ENCODE measurements around the gene NDRG3. TPM values are rescaled to one million over a fixed set of nuclear protein-coding genes. Genes with fewer than 3 reads are reported as not detected.
"Not testable (repeated sequence)": the region's sequence is repeated elsewhere in the genome, so short reads cannot be mapped to it uniquely, and the experiment has no call there.

NDRG3 gene
- total RNA-seq, 2 experiments from 2014 or later, result 14.4 to 22.1 TPM

GRCh38 chr20:36703530-36703929 lies 42.4 kb downstream of the NDRG3 start:
- no peak for TF ChIP-seq CTCF (conservative IDR thresholded peaks at IDR 0.05; ENCODE audit: low read length)
- no peak for TF ChIP-seq EZH2phosphoT487 (IDR thresholded peaks at IDR 0.05; ENCODE audit: borderline replicate concordance, low read depth, low read length)

GRCh38 chr20:36700438-36700837 lies 45.5 kb downstream of the NDRG3 start:
- Histone ChIP-seq H3K9me3 (ENCODE audit: low read length) (no peaks in the 10 kb centered on the region), H3K79me2 (ENCODE audit: insufficient read depth, low read depth, low read length) (no peaks in the 10 kb centered on the region), H2AFZ (ENCODE audit: low read length) (no peak overlapping the region), H3K36me3 (ENCODE audit: insufficient read depth, low read length) (no peaks in the 10 kb centered on the region), H3K4me3 (ENCODE audit: low read depth, low read length, poor library complexity, severe bottlenecking) (no peak overlapping the region), H3K9me2 (ENCODE audit: insufficient read depth, low read length) (no peaks in the 10 kb centered on the region), H3K27ac (ENCODE audit: low read depth, low read length, poor library complexity, severe bottlenecking) (no peak overlapping the region), H4K20me1 (ENCODE audit: insufficient read depth, low read length) (no peaks in the 10 kb centered on the region), H3K4me1 (ENCODE audit: insufficient read depth, low read length, poor library complexity, severe bottlenecking) (no peaks in the 10 kb centered on the region), H3K4me2 (ENCODE audit: low read length) (no peak overlapping the region)
- no TSS peak for BruUV-seq (replicated peaks)
- intact Hi-C loops (cut with micrococcal nuclease; ENCODE audit: unreplicated experiment), result no loop called here
- no peak for DNase-seq (ENCODE audit: low spot score)
- CTCF ChIA-PET (ENCODE audit: unreplicated experiment), result no interaction called here
- TF ChIP-seq CTCF (conservative IDR thresholded peaks at IDR 0.05; ENCODE audit: low read length) (no peak), EZH2phosphoT487 (IDR thresholded peaks at IDR 0.05; ENCODE audit: borderline replicate concordance, low read depth, low read length) (no peak)
- POLR2A ChIA-PET, result interaction anchor here (0.7 to 0.9 kb wide), 3 partner anchors 17 to 574 kb away, joined by 3 to 5 read pairs (median 3); no protein-coding TSS in a partner anchor

More at GRCh38 chr20:36703530-36703929, 42.4 kb downstream of the NDRG3 start:
- no TSS peak for BruUV-seq (replicated peaks)
- POLR2A ChIA-PET, result no interaction called here
- no peaks in the 10 kb centered on the region for H3K36me3 ChIP-seq (ENCODE audit: insufficient read depth, low read length)
- no peak overlapping the region for H3K4me2 ChIP-seq (ENCODE audit: low read length)
- intact Hi-C loops (cut with micrococcal nuclease; ENCODE audit: unreplicated experiment), result no loop called here
- H3K9me2 ChIP-seq (ENCODE audit: insufficient read depth, low read length), result no peaks in the 10 kb centered on the region
- no peak overlapping the region for H2AFZ ChIP-seq (ENCODE audit: low read length)
- H4K20me1 ChIP-seq (ENCODE audit: insufficient read depth, low read length), result no peaks in the 10 kb centered on the region
- no peaks in the 10 kb centered on the region for H3K4me1 ChIP-seq (ENCODE audit: insufficient read depth, low read length, poor library complexity, severe bottlenecking)
- DNase-seq (ENCODE audit: low spot score), result no peak
- H3K9me3 ChIP-seq (ENCODE audit: low read length), result no peaks in the 10 kb centered on the region
- H3K79me2 ChIP-seq (ENCODE audit: insufficient read depth, low read depth, low read length), result no peaks in the 10 kb centered on the region
- H3K4me3 ChIP-seq (ENCODE audit: low read depth, low read length, poor library complexity, severe bottlenecking), result no peak overlapping the region
- H3K27ac ChIP-seq (ENCODE audit: low read depth, low read length, poor library complexity, severe bottlenecking), result no peak overlapping the region
- CTCF ChIA-PET (ENCODE audit: unreplicated experiment), result no interaction called here

DNA sequence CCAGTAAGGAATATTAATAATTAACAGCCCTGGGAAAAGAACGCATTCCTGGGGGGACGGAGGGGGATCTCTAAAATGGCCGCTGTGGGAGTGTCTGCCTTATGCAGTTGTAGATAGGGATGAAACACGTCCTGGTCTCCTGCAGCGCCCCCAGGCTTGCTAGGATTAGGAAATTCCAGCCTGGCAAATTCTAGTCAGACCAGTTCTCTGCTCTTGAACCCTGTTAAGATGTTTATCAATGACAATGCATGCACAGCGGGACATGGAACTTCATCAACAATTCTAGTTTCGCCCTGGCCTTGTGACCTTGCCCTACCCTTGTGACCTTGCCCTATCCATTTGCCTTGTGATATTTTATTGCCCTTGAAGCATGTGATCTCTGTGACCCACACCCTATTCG lies 50.4 kb downstream of the NDRG3 start:
- H3K79me2 ChIP-seq (ENCODE audit: insufficient read depth, low read depth, low read length); H3K4me2 ChIP-seq (ENCODE audit: low read length); H3K36me3 ChIP-seq (ENCODE audit: insufficient read depth, low read length); H3K4me3 ChIP-seq (ENCODE audit: low read depth, low read length, poor library complexity, severe bottlenecking); DNase-seq (ENCODE audit: low spot score); H4K20me1 ChIP-seq (ENCODE audit: insufficient read depth, low read length); H2AFZ ChIP-seq (ENCODE audit: low read length); CTCF ChIA-PET (ENCODE audit: unreplicated experiment); POLR2A ChIA-PET; H3K9me3 ChIP-seq (ENCODE audit: low read length); H3K27ac ChIP-seq (ENCODE audit: low read depth, low read length, poor library complexity, severe bottlenecking); H3K4me1 ChIP-seq (ENCODE audit: insufficient read depth, low read length, poor library complexity, severe bottlenecking); H3K9me2 ChIP-seq (ENCODE audit: insufficient read depth, low read length); intact Hi-C loops (cut with micrococcal nuclease; ENCODE audit: unreplicated experiment); BruUV-seq (replicated peaks): not testable (repeated sequence)
